ENCODE measurements around the gene UHRF2. TPM values are rescaled to one million over a fixed set of nuclear protein-coding genes. Genes with fewer than 3 reads are reported as not detected.
"Not testable (repeated sequence)": the region's sequence is repeated elsewhere in the genome, so short reads cannot be mapped to it uniquely, and the experiment has no call there.

UHRF2 gene
- total RNA-seq, 2 experiments from 2014 or later: 59.3 to 68.6 TPM

DNA sequence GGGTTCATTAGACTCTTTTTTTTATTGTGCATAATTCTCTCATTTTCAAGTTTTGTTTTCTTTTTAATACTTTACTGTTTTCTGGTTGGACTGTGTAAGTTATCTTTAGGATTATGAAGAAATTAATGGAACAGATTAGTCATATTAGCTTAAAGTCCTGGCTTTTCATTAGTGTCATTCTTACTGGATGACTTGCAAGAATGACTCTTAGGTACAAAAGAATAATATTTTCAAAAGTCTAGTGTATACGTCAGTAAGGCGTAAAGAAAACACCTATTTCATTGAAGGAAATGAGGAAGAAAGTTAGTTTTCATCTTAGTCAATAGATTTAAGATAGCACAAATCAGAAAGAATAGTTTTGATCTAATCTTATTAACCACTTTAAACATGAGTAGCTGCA, 20.4 kb downstream of the UHRF2 start:
- H3K4me3 Mint-ChIP-seq: no peak overlapping the region
- POLR2A ChIA-PET: interaction anchor here (1.8 kb wide), 1 partner anchor 21 kb away, joined by 5 read pairs; the partner anchor contains the start of gene UHRF2
- H3K36me3 Mint-ChIP-seq (ENCODE audit: low read depth): peaks cover 47% of the 10 kb centered on the region
- no peak for DNase-seq
- no peaks in the 10 kb centered on the region for H3K27me3 Mint-ChIP-seq (ENCODE audit: low read depth)
- peaks cover 53% of the 10 kb centered on the region for H3K4me1 Mint-ChIP-seq (ENCODE audit: low read depth)
- H3K9me3 Mint-ChIP-seq (ENCODE audit: insufficient read depth): no peaks in the 10 kb centered on the region
- CTCF ChIA-PET: no interaction called here
- H3K27ac Mint-ChIP-seq: peak overlapping the region; percentile 14
- no peak for ATAC-seq

GRCh38 chr9:6439051-6439703, 26.2 kb downstream of the UHRF2 start:
- DNase-seq (no peak), ATAC-seq (no peak)
- H3K4me3 Mint-ChIP-seq: no peak overlapping the region
- POLR2A ChIA-PET: no interaction called here
- no peaks in the 10 kb centered on the region for H3K9me3 Mint-ChIP-seq (ENCODE audit: insufficient read depth)
- CTCF ChIA-PET: interaction anchor here (1.2 to 1.8 kb wide), 2 partner anchors 22 to 84 kb away, joined by 3 read pairs; no protein-coding TSS in a partner anchor
- peaks cover 23% of the 10 kb centered on the region for H3K4me1 Mint-ChIP-seq (ENCODE audit: low read depth)
- no peaks in the 10 kb centered on the region for H3K27me3 Mint-ChIP-seq (ENCODE audit: low read depth)
- H3K36me3 Mint-ChIP-seq (ENCODE audit: low read depth): peaks cover 39% of the 10 kb centered on the region
- no peak overlapping the region for H3K27ac Mint-ChIP-seq

DNA sequence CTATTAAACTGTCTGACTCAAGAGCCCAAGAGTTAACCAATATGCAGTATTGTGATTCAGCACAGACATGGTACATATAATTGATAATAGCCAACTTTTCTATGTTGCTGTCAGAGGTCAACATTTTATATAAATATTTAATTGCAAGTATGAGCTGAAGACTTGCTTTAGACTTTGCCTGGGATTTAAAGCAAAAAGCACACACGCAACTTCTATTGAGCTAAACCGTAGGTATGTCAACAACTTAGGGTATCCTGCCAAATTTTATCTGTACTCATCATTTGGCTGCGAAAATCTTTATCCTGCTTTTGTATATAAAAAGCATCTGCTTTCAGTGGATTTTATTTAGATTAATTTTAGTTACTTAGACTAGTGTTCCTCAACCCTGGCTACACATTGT, 27.4 kb downstream of the UHRF2 start:
- DNase-seq: no peak
- Mint-ChIP-seq H3K27me3 (ENCODE audit: low read depth) (no peaks in the 10 kb centered on the region), H3K4me3 (no peak overlapping the region), H3K4me1 (ENCODE audit: low read depth) (peaks cover 23% of the 10 kb centered on the region), H3K9me3 (ENCODE audit: insufficient read depth) (no peaks in the 10 kb centered on the region), H3K36me3 (ENCODE audit: low read depth) (peaks cover 33% of the 10 kb centered on the region), H3K27ac (no peak overlapping the region)
- POLR2A ChIA-PET: interaction anchor here (1.2 kb wide), 1 partner anchor 28 kb away, joined by 4 read pairs; the partner anchor contains the start of gene UHRF2
- CTCF ChIA-PET: no interaction called here
- no peak for ATAC-seq

GRCh38 chr9:6441269-6441668, 28.3 kb downstream of the UHRF2 start:
- no peak overlapping the region for H3K4me3 Mint-ChIP-seq
- H3K36me3 Mint-ChIP-seq (ENCODE audit: low read depth): peaks cover 34% of the 10 kb centered on the region
- no peak overlapping the region for H3K27ac Mint-ChIP-seq
- DNase-seq (no peak), ATAC-seq (no peak)
- peaks cover 21% of the 10 kb centered on the region for H3K4me1 Mint-ChIP-seq (ENCODE audit: low read depth)
- ChIA-PET POLR2A (no interaction called here), CTCF (no interaction called here)
- H3K27me3 Mint-ChIP-seq (ENCODE audit: low read depth): no peaks in the 10 kb centered on the region
- no peaks in the 10 kb centered on the region for H3K9me3 Mint-ChIP-seq (ENCODE audit: insufficient read depth)

- no peak overlapping the region for H3K27ac Mint-ChIP-seq
- no peaks in the 10 kb centered on the region for H3K27me3 Mint-ChIP-seq (ENCODE audit: low read depth)
- H3K9me3 Mint-ChIP-seq (ENCODE audit: insufficient read depth): no peaks in the 10 kb centered on the region
- H3K36me3 Mint-ChIP-seq (ENCODE audit: low read depth): peaks cover 24% of the 10 kb centered on the region
- POLR2A ChIA-PET: interaction anchor here (1.4 kb wide), 1 partner anchor 11 kb away, joined by 3 read pairs; no protein-coding TSS in a partner anchor
- no peak overlapping the region for H3K4me3 Mint-ChIP-seq
- CTCF ChIA-PET: no interaction called here
- DNase-seq (no peak), ATAC-seq (no peak)
- H3K4me1 Mint-ChIP-seq (ENCODE audit: low read depth): peaks cover 17% of the 10 kb centered on the region
These were observed 30.7 kb downstream of the UHRF2 start for GRCh38 chr9:6443661-6444060.

- ATAC-seq (no peak), DNase-seq (no peak)
- Mint-ChIP-seq H3K4me3 (no peak overlapping the region), H3K27ac (no peak overlapping the region), H3K36me3 (ENCODE audit: low read depth) (peaks cover 26% of the 10 kb centered on the region), H3K9me3 (ENCODE audit: insufficient read depth) (no peaks in the 10 kb centered on the region), H3K4me1 (ENCODE audit: low read depth) (peaks cover 14% of the 10 kb centered on the region), H3K27me3 (ENCODE audit: low read depth) (no peaks in the 10 kb centered on the region)
- ChIA-PET CTCF (no interaction called here), POLR2A (interaction anchor here (1.4 kb wide), 1 partner anchor 11 kb away, joined by 3 read pairs; no protein-coding TSS in a partner anchor)
These were observed 31.1 kb downstream of the UHRF2 start for GRCh38 chr9:6444128-6444527.

- ChIA-PET POLR2A (interaction anchor here (0.8 kb wide), 1 partner anchor 28 kb away, joined by 3 read pairs; no protein-coding TSS in a partner anchor), CTCF (no interaction called here)
- H3K36me3 Mint-ChIP-seq (ENCODE audit: low read depth): peaks cover 37% of the 10 kb centered on the region
- no peak overlapping the region for H3K27ac Mint-ChIP-seq
- no peak overlapping the region for H3K4me3 Mint-ChIP-seq
- peaks cover 4% of the 10 kb centered on the region for H3K9me3 Mint-ChIP-seq (ENCODE audit: insufficient read depth)
- ATAC-seq (no peak), DNase-seq (no peak)
- H3K4me1 Mint-ChIP-seq (ENCODE audit: low read depth): peaks cover 4% of the 10 kb centered on the region
- no peaks in the 10 kb centered on the region for H3K27me3 Mint-ChIP-seq (ENCODE audit: low read depth)
These were observed 36.1 kb downstream of the UHRF2 start for GRCh38 chr9:6449086-6449485.

- no peak for ATAC-seq
- H3K9me3 Mint-ChIP-seq (ENCODE audit: insufficient read depth): peaks cover 4% of the 10 kb centered on the region
- H3K4me1 Mint-ChIP-seq (ENCODE audit: low read depth): peaks cover 3% of the 10 kb centered on the region
- POLR2A ChIA-PET: interaction anchor here (0.8 kb wide), 1 partner anchor 27 kb away, joined by 3 read pairs; no protein-coding TSS in a partner anchor
- no peak overlapping the region for H3K4me3 Mint-ChIP-seq
- peaks cover 39% of the 10 kb centered on the region for H3K36me3 Mint-ChIP-seq (ENCODE audit: low read depth)
- CTCF ChIA-PET: no interaction called here
- no peak for DNase-seq
- no peaks in the 10 kb centered on the region for H3K27me3 Mint-ChIP-seq (ENCODE audit: low read depth)
- H3K27ac Mint-ChIP-seq: no peak overlapping the region
These were observed 36.6 kb downstream of the UHRF2 start for GRCh38 chr9:6449645-6450044.

- DNase-seq (no peak), ATAC-seq (no peak)
- Mint-ChIP-seq H3K36me3 (ENCODE audit: low read depth) (peaks cover 47% of the 10 kb centered on the region), H3K9me3 (ENCODE audit: insufficient read depth) (peaks cover 4% of the 10 kb centered on the region), H3K4me3 (no peak overlapping the region), H3K4me1 (ENCODE audit: low read depth) (peaks cover 3% of the 10 kb centered on the region), H3K27ac (no peak overlapping the region), H3K27me3 (ENCODE audit: low read depth) (no peaks in the 10 kb centered on the region)
- ChIA-PET POLR2A (no interaction called here), CTCF (no interaction called here)
These were observed 37.8 kb downstream of the UHRF2 start for GRCh38 chr9:6450641-6451375.

GRCh38 chr9:6455292-6455691, 42.3 kb downstream of the UHRF2 start:
- Mint-ChIP-seq H3K9me3 (ENCODE audit: insufficient read depth) (peaks cover 17% of the 10 kb centered on the region), H3K36me3 (ENCODE audit: low read depth) (peaks cover 64% of the 10 kb centered on the region)
- H3K27me3 Mint-ChIP-seq (ENCODE audit: low read depth); H3K4me3 Mint-ChIP-seq; DNase-seq; CTCF ChIA-PET; H3K27ac Mint-ChIP-seq; H3K4me1 Mint-ChIP-seq (ENCODE audit: low read depth); ATAC-seq: not testable (repeated sequence)
- POLR2A ChIA-PET: interaction anchor here (0.7 kb wide), 1 partner anchor 12 kb away, joined by 3 read pairs; no protein-coding TSS in a partner anchor

DNA sequence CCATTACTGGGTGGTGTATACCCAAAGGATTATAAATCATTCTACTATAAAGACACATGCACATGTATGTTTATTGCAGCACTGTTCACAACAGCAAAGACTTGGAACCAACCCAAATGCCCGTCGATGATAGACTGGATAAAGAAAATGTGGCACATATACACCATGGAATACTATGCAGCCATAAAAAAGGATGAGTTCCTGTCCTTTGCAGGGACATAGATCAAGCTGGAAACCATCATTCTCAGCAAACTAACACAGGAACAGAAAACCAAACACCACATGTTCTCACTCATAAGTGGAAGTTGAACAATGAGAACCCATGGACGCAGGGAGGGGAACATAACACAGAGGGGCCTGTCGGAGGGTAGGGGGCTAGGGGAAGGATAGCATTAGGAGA, 45.7 kb downstream of the UHRF2 start:
- H3K27ac Mint-ChIP-seq; DNase-seq; H3K4me1 Mint-ChIP-seq (ENCODE audit: low read depth); CTCF ChIA-PET; POLR2A ChIA-PET; H3K27me3 Mint-ChIP-seq (ENCODE audit: low read depth); H3K4me3 Mint-ChIP-seq; ATAC-seq: not testable (repeated sequence)
- Mint-ChIP-seq H3K36me3 (ENCODE audit: low read depth) (peaks cover 54% of the 10 kb centered on the region), H3K9me3 (ENCODE audit: insufficient read depth) (peaks cover 17% of the 10 kb centered on the region)

DNA sequence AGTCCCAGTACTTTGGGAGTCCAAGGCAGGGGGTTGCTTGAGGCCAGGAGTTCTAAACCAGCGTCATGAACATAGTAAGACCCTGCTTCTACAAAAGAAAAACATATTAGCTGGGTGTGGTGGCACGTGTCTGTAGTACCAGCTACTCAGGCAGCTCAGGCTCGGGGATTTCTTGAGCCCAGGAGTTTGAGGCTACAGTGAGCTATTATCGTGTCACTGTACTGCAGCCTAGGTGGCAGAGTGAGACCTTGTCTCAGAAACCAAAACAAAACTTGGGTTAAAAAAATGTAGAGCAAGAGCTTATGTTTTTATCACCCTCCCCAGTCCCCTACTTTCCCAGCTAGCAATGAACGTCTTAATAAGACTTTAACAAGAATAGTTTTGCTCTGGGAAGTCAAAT, 46.7 kb downstream of the UHRF2 start:
- Mint-ChIP-seq H3K4me1 (ENCODE audit: low read depth) (peaks cover 8% of the 10 kb centered on the region), H3K9me3 (ENCODE audit: insufficient read depth) (peaks cover 13% of the 10 kb centered on the region), H3K4me3 (no peak overlapping the region), H3K36me3 (ENCODE audit: low read depth) (peaks cover 54% of the 10 kb centered on the region), H3K27me3 (ENCODE audit: low read depth) (no peaks in the 10 kb centered on the region), H3K27ac (no peak overlapping the region)
- POLR2A ChIA-PET: no interaction called here
- CTCF ChIA-PET: no interaction called here
- no peak for DNase-seq
- no peak for ATAC-seq

Data from activated CD8-positive, alpha-beta T cell treated with anti-CD3 and anti-CD28 coated beads, Interleukin-2, amount 10 ng/mL, durations not matched to agents 7 days and 5 days (primary cell).